K562 (cell line): ENCODE data around the gene ZC3HAV1L. TPM values are rescaled to one million over a fixed set of nuclear protein-coding genes. Genes with fewer than 3 reads are reported as not detected.

Experiments used
- ATF2 ChIP-seq: sonication (generic); formaldehyde crosslinking; IDR thresholded peaks from 2 replicates; pipeline ENCODE4 v1.8.1; 2022; ENCODE audit warnings: missing genetic modification reagents
- CBFA2T2 ChIP-seq: fragments of 450-650 bp; conservative IDR thresholded peaks from 2 replicates; pipeline ENCODE4 v1.6.1; 2017; ENCODE audit warnings: mild to moderate bottlenecking
- CEBPB ChIP-seq: fragments of 450-650 bp; IDR thresholded peaks from 2 replicates; pipeline ENCODE4 v1.6.1; 2016; ENCODE audit warnings: missing genetic modification characterization, missing compliant biosample characterization
- CTBP1 ChIP-seq: fragments of 450-650 bp; IDR thresholded peaks from 2 replicates; pipeline ENCODE4 v1.6.1; 2016; ENCODE audit warnings: borderline replicate concordance
- EP300 ChIP-seq: IDR thresholded peaks from 2 replicates; pipeline ENCODE4 v1.6.1; 2012; ENCODE audit warnings: low read length, improper control_type of control experiment
- EP400 ChIP-seq: fragments of 450-650 bp; IDR thresholded peaks from 2 replicates; pipeline ENCODE4 v1.6.1; 2017; ENCODE audit warnings: antibody characterized with exemption, mild to moderate bottlenecking, moderate library complexity
- FOXK2 ChIP-seq, 2 experiments: fragments of 450-650 bp; IDR thresholded peaks in 1 of 2; conservative IDR thresholded peaks in 1 of 2; 2 replicates each; pipeline ENCODE4 v1.6.1; 2016; ENCODE audit warnings: low read depth in 2 of 2, mild to moderate bottlenecking in 1 of 2
- HIVEP1 ChIP-seq: fragments of 250-450 bp; sonication (Bioruptor Pico); IDR thresholded peaks from 2 replicates; pipeline ENCODE4 v1.4.0; 2020; ENCODE audit warnings: mild to moderate bottlenecking
- ID3 ChIP-seq, 2 experiments: fragments of 250-450 bp in 1 of 2; fragments of 450-650 bp in 1 of 2; sonication (Bioruptor Pico) in 1 of 2; IDR thresholded peaks; 2 replicates each; pipeline versions ENCODE4 v1.6.1 to v1.8.0; 2016 to 2021; ENCODE audit warnings: mild to moderate bottlenecking in 2 of 2, moderate library complexity in 2 of 2, missing compliant biosample characterization in 1 of 2, missing genetic modification characterization in 1 of 2
- JUND ChIP-seq, 2 experiments: IDR thresholded peaks; 2 replicates in 1 of 2; 3 replicates in 1 of 2; pipeline ENCODE4 v1.6.1; 2011; ENCODE audit warnings: borderline replicate concordance in 2 of 2, low read depth in 2 of 2, low read length in 2 of 2, improper control_type of control experiment in 1 of 2, missing biosample characterization in 1 of 2, missing genetic modification characterization in 1 of 2, missing genetic modification reagents in 1 of 2
- KDM1A ChIP-seq, 2 experiments: fragments of 450-650 bp; IDR thresholded peaks; 2 replicates each; pipeline ENCODE4 v1.6.1; 2016; ENCODE audit warnings: mild to moderate bottlenecking in 2 of 2
- NEUROD1 ChIP-seq: fragments of 150-350 bp; IDR thresholded peaks from 2 replicates; pipeline ENCODE4 v1.6.1; 2014; ENCODE audit warnings: borderline replicate concordance, low read length, low read depth; ENCODE audit not compliant: partially characterized antibody
- NRF1 ChIP-seq, 2 experiments: fragments of 450-650 bp; IDR thresholded peaks in 1 of 2; conservative IDR thresholded peaks in 1 of 2; 2 replicates each; pipeline ENCODE4 v1.6.1; 2014; ENCODE audit warnings: mild to moderate bottlenecking in 2 of 2
- PHF20 ChIP-seq: fragments of 450-650 bp; IDR thresholded peaks from 2 replicates; pipeline ENCODE4 v1.6.1; 2018; ENCODE audit not compliant: partially characterized antibody
- PHF21A ChIP-seq: fragments of 450-650 bp; IDR thresholded peaks from 2 replicates; pipeline ENCODE4 v1.6.1; 2017; ENCODE audit warnings: low read depth, borderline replicate concordance
- RB1 ChIP-seq: fragments of 450-650 bp; IDR thresholded peaks from 2 replicates; pipeline ENCODE4 v1.6.1; 2017; ENCODE audit warnings: low read depth, mild to moderate bottlenecking
- TOE1 ChIP-seq, 2 experiments: fragments of 450-650 bp in 1 of 2; sonication (generic) in 1 of 2; formaldehyde crosslinking in 1 of 2; IDR thresholded peaks; 2 replicates each; pipeline versions ENCODE4 v1.7.1 to v1.8.0; 2016 to 2022; ENCODE audit warnings: borderline replicate concordance in 2 of 2, mild to moderate bottlenecking in 2 of 2, antibody characterized with exemption in 1 of 2, inconsistent platforms in 1 of 2, low read depth in 1 of 2, missing genetic modification reagents in 1 of 2, moderate library complexity in 1 of 2
- ZKSCAN8 ChIP-seq: fragments of 200-800 bp; sonication (Bioruptor generic); IDR thresholded peaks from 2 replicates; pipeline ENCODE4 v1.6.1; 2016; ENCODE audit warnings: missing genetic modification characterization, missing compliant biosample characterization
- ZNF197 ChIP-seq: fragments of 200-800 bp; sonication (Bioruptor generic); IDR thresholded peaks from 2 replicates; pipeline ENCODE4 v1.6.1; 2016; ENCODE audit warnings: low read depth, missing genetic modification characterization, missing compliant biosample characterization
- ZNF282 ChIP-seq: sonication (generic); formaldehyde crosslinking; IDR thresholded peaks from 2 replicates; pipeline ENCODE4 v1.8.1; 2023; ENCODE audit warnings: missing genetic modification reagents
- ZNF518B ChIP-seq: fragments of 250-450 bp; sonication (Bioruptor Pico); IDR thresholded peaks from 2 replicates; pipeline ENCODE4 v1.5.0; 2021; ENCODE audit warnings: mild to moderate bottlenecking, moderate library complexity
- polyA plus RNA-seq, 8 experiments: library from polyadenylated mRNA; depleted of rRNA in 4 of 8; stranded (reverse) in 5 of 8; unstranded in 3 of 8; fragments of >200 nt; fragmentation: Nextera tagmentation in 2 of 8; fragmentation: Illumina TruSeq in 1 of 8; extraction: Ambion mirVana in 2 of 8; extraction: Trizol in 1 of 8; gene quantifications; 2 replicates each; pipeline versions ENCODE4 v1.2.1 to v1.2.3, GENCODE V29; 2011 to 2014; ENCODE audit warnings: inconsistent platforms in 1 of 8, missing spikeins in 1 of 8
- total RNA-seq, 7 experiments: library from RNA; depleted of rRNA in 6 of 7; stranded (reverse); fragments of >200 nt in 6 of 7; fragmentation: Illumina TruSeq in 2 of 7; extraction: Trizol in 2 of 7; gene quantifications; 2 replicates each; pipeline versions ENCODE4 v1.2.1 to v1.2.3, GENCODE V29; 2011 to 2021; ENCODE audit warnings: low replicate concordance in 1 of 7

ZC3HAV1L gene
- total and polyA plus RNA-seq, 9 of the 15 experiments (the other 6 are each of a cell fraction or from before 2014, with no cell fraction given), result not detected

GRCh38 chr7:139075031-139075652 lies 39.3 kb upstream of the ZC3HAV1L start (continued):
- TF ChIP-seq JUND (IDR thresholded peaks at IDR 0.05; ENCODE audit: borderline replicate concordance, low read depth, low read length) (peak; percentile 51; the same call in 1 of the 2 replicates), JUND (tag; IDR thresholded peaks at IDR 0.05; ENCODE audit: borderline replicate concordance, low read depth, low read length) (no peak; the same call in 2 of the 3 replicates), PHF21A (peak; percentile 94), KDM1A (IDR thresholded peaks at IDR 0.05) (peak in 1 of 2 experiments; percentile 76; a peak in 3 of 4 replicates), CTBP1 (0 out of 2 replicates have a peak, but pooled peaks have one; percentile 30), HIVEP1 (CRISPR knock-in tag) (no peak), CEBPB (tag) (peak; percentile 55), ZNF518B (CRISPR knock-in tag) (no peak), PHF20 (no peak), ZNF282 (CRISPR knock-in tag) (no peak), EP300 (peak; percentile 24; the same call in 1 of the 2 replicates), TOE1 (IDR thresholded peaks at IDR 0.05; ENCODE audit: borderline replicate concordance) (peak; percentile 44; the same call in 1 of the 2 replicates), TOE1 (CRISPR knock-in tag; IDR thresholded peaks at IDR 0.05; ENCODE audit: borderline replicate concordance, low read depth) (no peak), ZNF197 (CRISPR knock-in tag) (no peak), NEUROD1 (no peak), ATF2 (CRISPR knock-in tag) (no peak), EP400 (peak; percentile 23; the same call in 1 of the 2 replicates), ID3 (CRISPR knock-in tag; IDR thresholded peaks at IDR 0.05) (no peak), ID3 (tag; IDR thresholded peaks at IDR 0.05) (0 out of 2 replicates have a peak, but pooled peaks have one; percentile 52), CBFA2T2 (peak; percentile 2; the same call in 1 of the 2 replicates), RB1 (peak; percentile 70; the same call in 1 of the 2 replicates), NRF1 (conservative IDR thresholded peaks at IDR 0.05 in 1 of 2, IDR thresholded peaks at IDR 0.05 in 1 of 2) (0 out of 4 replicates have a peak, but pooled peaks of 1 of the 2 experiments have one; percentile 6), ZKSCAN8 (CRISPR knock-in tag) (no peak), FOXK2 (conservative IDR thresholded peaks at IDR 0.05 in 1 of 2, IDR thresholded peaks at IDR 0.05 in 1 of 2; ENCODE audit: low read depth in 2 of 2) (peak; percentile 20 to 31; a peak in 1 of 4 replicates)
